ENCODE results near the gene PCDH15. TPM values are rescaled to one million over a fixed set of nuclear protein-coding genes. Genes with fewer than 3 reads are reported as not detected.

PCDH15 gene
- total RNA-seq, 1 donor from 2014 or later, result 26.3 TPM

DNA sequence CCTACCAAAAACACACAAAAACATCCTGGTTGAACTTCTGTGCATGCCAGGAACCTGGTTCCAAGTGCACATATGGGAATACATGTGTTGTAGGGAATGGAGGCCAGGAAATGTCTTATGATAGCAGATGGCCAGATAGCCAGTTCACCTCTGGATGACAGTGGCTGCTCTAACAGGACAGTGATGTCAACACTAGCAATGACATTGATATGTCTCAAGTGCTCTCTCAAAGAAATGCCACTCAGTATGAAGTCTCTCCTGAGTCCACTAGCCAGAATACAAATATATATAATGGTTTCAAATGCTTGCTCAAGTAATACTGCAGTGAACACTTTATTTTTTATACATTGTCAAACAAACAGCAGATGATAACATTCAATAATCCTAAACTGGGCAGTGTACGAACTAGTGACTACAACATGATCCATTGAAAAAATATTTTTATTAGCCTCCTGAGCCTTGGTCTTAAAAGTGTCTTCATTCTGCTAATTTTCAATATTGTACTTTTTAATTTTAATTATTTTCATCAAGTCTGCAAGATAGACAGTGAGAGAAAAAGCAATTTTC, 26.0 kb upstream of the PCDH15 start:
- H3K4me3 Mint-ChIP-seq, result no peak overlapping the region
- TF ChIP-seq, protein P1, sequence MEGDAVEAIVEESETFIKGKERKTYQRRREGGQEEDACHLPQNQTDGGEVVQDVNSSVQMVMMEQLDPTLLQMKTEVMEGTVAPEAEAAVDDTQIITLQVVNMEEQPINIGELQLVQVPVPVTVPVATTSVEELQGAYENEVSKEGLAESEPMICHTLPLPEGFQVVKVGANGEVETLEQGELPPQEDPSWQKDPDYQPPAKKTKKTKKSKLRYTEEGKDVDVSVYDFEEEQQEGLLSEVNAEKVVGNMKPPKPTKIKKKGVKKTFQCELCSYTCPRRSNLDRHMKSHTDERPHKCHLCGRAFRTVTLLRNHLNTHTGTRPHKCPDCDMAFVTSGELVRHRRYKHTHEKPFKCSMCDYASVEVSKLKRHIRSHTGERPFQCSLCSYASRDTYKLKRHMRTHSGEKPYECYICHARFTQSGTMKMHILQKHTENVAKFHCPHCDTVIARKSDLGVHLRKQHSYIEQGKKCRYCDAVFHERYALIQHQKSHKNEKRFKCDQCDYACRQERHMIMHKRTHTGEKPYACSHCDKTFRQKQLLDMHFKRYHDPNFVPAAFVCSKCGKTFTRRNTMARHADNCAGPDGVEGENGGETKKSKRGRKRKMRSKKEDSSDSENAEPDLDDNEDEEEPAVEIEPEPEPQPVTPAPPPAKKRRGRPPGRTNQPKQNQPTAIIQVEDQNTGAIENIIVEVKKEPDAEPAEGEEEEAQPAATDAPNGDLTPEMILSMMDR (IDR thresholded peaks at IDR 0.05; ENCODE audit: unreplicated experiment), result no peak
- no peak for DNase-seq (ENCODE audit: low spot score in 2 of 2, unreplicated experiment in 2 of 2)

DNA sequence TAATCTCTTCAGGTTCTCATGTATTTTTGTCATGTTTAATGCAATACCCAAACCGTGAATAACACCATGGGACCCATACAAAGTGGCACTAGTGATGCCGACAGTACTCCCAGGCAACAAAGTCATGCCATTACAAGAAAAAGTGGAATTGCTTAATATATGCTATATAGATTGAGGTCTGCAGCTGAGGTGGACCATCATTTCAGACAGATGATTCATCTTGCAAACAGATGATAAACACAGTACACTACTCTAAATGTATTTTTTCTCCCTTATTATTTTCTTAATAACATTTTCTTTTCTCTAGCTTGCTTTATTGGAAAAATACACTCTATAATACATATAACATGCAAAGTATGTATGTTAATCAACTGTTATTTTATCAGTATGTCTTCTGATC, 14.6 kb upstream of the PCDH15 start:
- TF ChIP-seq, protein P1 (IDR thresholded peaks at IDR 0.05; ENCODE audit: unreplicated experiment), result no peak
- no peaks in the 10 kb centered on the region for H3K36me3 Mint-ChIP-seq
- peaks cover 5% of the 10 kb centered on the region for H3K9me3 Mint-ChIP-seq

More for the DNA sequence above, 26.0 kb upstream of the PCDH15 start:
- Mint-ChIP-seq H3K4me1 (no peaks in the 10 kb centered on the region), H3K9me3 (peaks cover 5% of the 10 kb centered on the region), H3K27me3 (ENCODE audit: low read depth) (no peaks in the 10 kb centered on the region), H3K36me3 (no peaks in the 10 kb centered on the region), H3K27ac (no peak overlapping the region)

DNA sequence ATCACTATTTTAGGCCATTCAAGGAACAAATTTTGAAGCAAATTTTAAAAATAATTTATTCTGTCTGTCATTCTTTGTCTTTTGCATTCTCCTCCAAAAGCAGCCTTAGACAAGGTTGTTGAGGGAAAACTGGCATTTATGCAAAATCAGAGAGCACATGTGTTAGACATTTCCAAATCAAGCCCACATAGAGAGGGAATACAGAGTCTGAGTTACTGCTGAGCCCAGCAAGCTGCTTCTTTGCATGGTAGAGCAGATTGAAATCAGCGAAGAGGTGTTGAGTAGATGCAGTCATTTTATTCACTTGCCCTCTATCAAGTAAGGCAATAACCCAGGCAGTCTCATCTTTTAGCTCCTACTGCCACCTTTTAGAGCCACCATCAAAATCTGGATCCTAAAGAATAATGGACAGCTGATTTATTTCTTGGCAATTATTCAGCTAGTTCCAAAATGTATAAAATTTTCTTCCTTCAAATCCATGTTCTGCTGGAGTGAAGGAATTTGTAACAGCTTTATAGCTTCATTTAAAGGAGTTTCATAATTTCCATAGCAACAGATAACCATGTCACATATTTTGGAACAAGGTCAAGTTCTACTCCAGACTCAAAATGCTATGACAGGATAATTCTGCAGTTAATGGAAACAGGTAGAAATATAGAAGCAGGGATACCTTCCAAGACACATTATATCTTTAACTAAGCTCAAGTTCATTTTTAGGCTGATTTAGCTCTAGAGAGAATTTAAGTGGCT, 7.3 kb upstream of the PCDH15 start:
- Mint-ChIP-seq H3K27ac (no peak overlapping the region), H3K9me3 (peaks cover 5% of the 10 kb centered on the region), H3K4me3 (no peak overlapping the region), H3K36me3 (no peaks in the 10 kb centered on the region), H3K27me3 (ENCODE audit: low read depth) (no peaks in the 10 kb centered on the region), H3K4me1 (no peaks in the 10 kb centered on the region)
- TF ChIP-seq, protein P1 (IDR thresholded peaks at IDR 0.05; ENCODE audit: unreplicated experiment), result no peak
- DNase-seq (ENCODE audit: low spot score in 2 of 2, unreplicated experiment in 2 of 2), result no peak

More for the DNA sequence above, 14.6 kb upstream of the PCDH15 start:
- H3K27ac Mint-ChIP-seq, result no peak overlapping the region
- DNase-seq (ENCODE audit: low spot score in 2 of 2, unreplicated experiment in 2 of 2), result no peak
- no peaks in the 10 kb centered on the region for H3K27me3 Mint-ChIP-seq (ENCODE audit: low read depth)
- no peak overlapping the region for H3K4me3 Mint-ChIP-seq
- H3K4me1 Mint-ChIP-seq, result no peaks in the 10 kb centered on the region

DNA sequence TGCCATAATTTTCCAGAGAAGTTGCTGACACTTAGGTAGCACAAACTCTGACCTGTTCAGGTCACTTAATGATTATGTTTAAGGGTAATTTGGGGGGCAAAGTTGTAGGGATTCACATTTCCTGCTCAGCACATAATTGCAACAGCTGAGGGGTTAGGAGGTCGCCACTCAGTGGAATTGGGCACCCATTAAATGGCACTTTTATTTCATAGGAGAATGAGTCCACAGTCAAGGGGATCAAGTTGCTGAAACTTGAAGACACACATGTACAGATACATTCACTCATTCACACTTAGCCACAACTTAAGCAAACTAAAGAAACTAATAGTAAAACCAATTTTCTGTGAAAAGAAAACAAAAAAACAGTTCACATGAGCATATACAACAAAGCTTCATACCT, 1.5 kb downstream of the PCDH15 start:
- TF ChIP-seq, protein P1 (IDR thresholded peaks at IDR 0.05; ENCODE audit: unreplicated experiment), result no peak
- Mint-ChIP-seq H3K36me3 (no peaks in the 10 kb centered on the region), H3K27ac (no peak overlapping the region), H3K4me3 (no peak overlapping the region), H3K27me3 (ENCODE audit: low read depth) (no peaks in the 10 kb centered on the region), H3K4me1 (peaks cover 18% of the 10 kb centered on the region), H3K9me3 (no peaks in the 10 kb centered on the region)
- DNase-seq (ENCODE audit: low spot score in 2 of 2, unreplicated experiment in 2 of 2), result no peak

DNA sequence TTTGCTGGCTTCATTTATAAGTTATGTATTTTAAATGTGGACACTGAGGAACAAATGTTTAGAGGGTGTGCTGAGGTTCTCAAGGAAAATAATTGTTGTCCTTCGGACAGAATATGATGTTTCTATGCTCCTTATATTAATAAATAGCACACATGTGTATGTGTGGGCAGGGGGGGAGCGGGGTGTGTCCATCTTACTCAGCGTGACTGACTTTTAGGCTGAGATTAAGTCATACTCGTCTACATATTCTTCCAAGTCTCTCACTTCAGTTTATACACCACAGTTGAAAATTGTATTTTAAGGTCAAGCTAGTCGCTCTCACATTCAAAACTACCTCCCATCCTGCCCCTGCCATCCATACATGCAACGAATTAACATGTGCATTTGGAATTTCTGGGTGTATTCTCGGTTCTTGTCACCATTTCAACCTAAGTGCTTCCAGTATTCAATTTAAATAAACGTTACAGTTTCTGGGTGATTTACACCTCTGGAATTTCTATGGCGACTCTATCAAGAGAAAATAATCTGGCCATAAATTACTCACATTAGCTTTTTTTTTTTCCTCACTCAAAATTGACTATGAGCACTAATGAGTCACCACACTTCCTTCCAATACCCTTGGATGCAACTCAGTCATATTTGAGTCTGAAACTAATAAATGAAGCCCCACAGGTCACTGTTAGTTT, 3.3 kb downstream of the PCDH15 start:
- Mint-ChIP-seq H3K4me1 (peaks cover 18% of the 10 kb centered on the region), H3K27ac (no peak overlapping the region), H3K9me3 (no peaks in the 10 kb centered on the region), H3K36me3 (no peaks in the 10 kb centered on the region), H3K4me3 (no peak overlapping the region), H3K27me3 (ENCODE audit: low read depth) (no peaks in the 10 kb centered on the region)
- no peak for DNase-seq (ENCODE audit: low spot score in 2 of 2, unreplicated experiment in 2 of 2)
- TF ChIP-seq, protein P1 (IDR thresholded peaks at IDR 0.05; ENCODE audit: unreplicated experiment), result no peak
